ENCODE measurements around the gene PTHLH.

DNA sequence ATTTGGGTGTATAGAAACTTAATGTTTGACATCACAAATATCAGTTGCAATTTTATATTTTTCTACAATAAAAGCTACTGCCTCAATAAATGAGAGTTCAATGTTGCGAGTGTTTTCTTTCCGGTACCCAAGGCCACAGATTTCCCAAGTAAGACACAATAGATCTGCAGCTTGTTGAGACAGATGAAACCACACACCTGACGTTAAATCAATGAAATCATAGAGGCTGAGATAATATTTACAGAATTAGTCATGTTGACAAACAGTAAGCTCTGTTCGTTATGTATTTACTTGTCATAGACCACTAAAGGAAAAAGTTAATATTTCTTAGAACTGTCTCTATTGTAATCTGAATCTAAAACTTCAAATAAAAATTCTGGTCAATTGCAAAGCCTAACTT is 49.2 kb upstream of the PTHLH start:
- TF ChIP-seq, protein P1, sequence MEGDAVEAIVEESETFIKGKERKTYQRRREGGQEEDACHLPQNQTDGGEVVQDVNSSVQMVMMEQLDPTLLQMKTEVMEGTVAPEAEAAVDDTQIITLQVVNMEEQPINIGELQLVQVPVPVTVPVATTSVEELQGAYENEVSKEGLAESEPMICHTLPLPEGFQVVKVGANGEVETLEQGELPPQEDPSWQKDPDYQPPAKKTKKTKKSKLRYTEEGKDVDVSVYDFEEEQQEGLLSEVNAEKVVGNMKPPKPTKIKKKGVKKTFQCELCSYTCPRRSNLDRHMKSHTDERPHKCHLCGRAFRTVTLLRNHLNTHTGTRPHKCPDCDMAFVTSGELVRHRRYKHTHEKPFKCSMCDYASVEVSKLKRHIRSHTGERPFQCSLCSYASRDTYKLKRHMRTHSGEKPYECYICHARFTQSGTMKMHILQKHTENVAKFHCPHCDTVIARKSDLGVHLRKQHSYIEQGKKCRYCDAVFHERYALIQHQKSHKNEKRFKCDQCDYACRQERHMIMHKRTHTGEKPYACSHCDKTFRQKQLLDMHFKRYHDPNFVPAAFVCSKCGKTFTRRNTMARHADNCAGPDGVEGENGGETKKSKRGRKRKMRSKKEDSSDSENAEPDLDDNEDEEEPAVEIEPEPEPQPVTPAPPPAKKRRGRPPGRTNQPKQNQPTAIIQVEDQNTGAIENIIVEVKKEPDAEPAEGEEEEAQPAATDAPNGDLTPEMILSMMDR (IDR thresholded peaks at IDR 0.05) = no peak
- TF ChIP-seq POLR2AphosphoS5 (IDR thresholded peaks at IDR 0.05; ENCODE audit: low read depth, low read length) = no peak
- TF ChIP-seq, protein P2, sequence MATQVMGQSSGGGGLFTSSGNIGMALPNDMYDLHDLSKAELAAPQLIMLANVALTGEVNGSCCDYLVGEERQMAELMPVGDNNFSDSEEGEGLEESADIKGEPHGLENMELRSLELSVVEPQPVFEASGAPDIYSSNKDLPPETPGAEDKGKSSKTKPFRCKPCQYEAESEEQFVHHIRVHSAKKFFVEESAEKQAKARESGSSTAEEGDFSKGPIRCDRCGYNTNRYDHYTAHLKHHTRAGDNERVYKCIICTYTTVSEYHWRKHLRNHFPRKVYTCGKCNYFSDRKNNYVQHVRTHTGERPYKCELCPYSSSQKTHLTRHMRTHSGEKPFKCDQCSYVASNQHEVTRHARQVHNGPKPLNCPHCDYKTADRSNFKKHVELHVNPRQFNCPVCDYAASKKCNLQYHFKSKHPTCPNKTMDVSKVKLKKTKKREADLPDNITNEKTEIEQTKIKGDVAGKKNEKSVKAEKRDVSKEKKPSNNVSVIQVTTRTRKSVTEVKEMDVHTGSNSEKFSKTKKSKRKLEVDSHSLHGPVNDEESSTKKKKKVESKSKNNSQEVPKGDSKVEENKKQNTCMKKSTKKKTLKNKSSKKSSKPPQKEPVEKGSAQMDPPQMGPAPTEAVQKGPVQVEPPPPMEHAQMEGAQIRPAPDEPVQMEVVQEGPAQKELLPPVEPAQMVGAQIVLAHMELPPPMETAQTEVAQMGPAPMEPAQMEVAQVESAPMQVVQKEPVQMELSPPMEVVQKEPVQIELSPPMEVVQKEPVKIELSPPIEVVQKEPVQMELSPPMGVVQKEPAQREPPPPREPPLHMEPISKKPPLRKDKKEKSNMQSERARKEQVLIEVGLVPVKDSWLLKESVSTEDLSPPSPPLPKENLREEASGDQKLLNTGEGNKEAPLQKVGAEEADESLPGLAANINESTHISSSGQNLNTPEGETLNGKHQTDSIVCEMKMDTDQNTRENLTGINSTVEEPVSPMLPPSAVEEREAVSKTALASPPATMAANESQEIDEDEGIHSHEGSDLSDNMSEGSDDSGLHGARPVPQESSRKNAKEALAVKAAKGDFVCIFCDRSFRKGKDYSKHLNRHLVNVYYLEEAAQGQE (IDR thresholded peaks at IDR 0.05; ENCODE audit: insufficient read depth in 1 of 2, low read depth in 2 of 2, low read length in 1 of 2) = no peak
- no peak for TF ChIP-seq TCF7L2 (IDR thresholded peaks at IDR 0.05; ENCODE audit: low read depth, low read length)
- no peak for TF ChIP-seq SIN3A (IDR thresholded peaks at IDR 0.05; ENCODE audit: borderline replicate concordance, insufficient read depth, low read depth, low read length)

All from Panc1 (cell line).